Measurements from ENCODE around the gene PAQR7.

- TF ChIP-seq CTCF (IDR thresholded peaks at IDR 0.05; ENCODE audit: low read depth, low read length), result no peak
- TF ChIP-seq EZH2phosphoT487 (IDR thresholded peaks at IDR 0.05; ENCODE audit: low read depth), result no peak
These were observed 5.8 kb upstream of the PAQR7 start for GRCh38 chr1:25881266-25881665.
